Erythroblast (primary cell): ENCODE data around the gene RFNG.

Source experiments
- GATA1 ChIP-seq: IDR thresholded peaks from 2 replicates; pipeline ENCODE4 v1.6.1; 2011; ENCODE audit warnings: low read depth, mild to moderate bottlenecking, control low read depth, low read length, moderate library complexity
- POLR2A ChIP-seq: IDR thresholded peaks from 2 replicates; pipeline ENCODE4 v1.6.1; 2011; ENCODE audit warnings: mild to moderate bottlenecking, low read length

GRCh38 chr17:82028246-82028645 is 23.4 kb downstream of the RFNG start:
- no peak for TF ChIP-seq POLR2A
- TF ChIP-seq GATA1 = no peak
